ENCODE data around the gene SYK. TPM values are rescaled to one million over a fixed set of nuclear protein-coding genes. Genes with fewer than 3 reads are reported as not detected.
A peak's percentile ranks its signal among the peaks of the same experiment; 100 is the strongest.

Gene SYK
- total and polyA plus RNA-seq, 7 experiments from 2014 or later: 0.26 to 71.6 (median 2.1) TPM

GRCh38 chr9:90909225-90909624 lies 107.6 kb downstream of the SYK start:
- Mint-ChIP-seq H3K36me3 (no peaks in the 10 kb centered on the region), H3K27ac (no peak overlapping the region), H3K4me3 (no peak overlapping the region), H3K9me3 (no peaks in the 10 kb centered on the region), H3K4me1 (peaks cover 0 to 2% (median 0%) of the 10 kb centered on the region in 7 donors), H3K27me3 (peaks cover 0 to 3% (median 0%) of the 10 kb centered on the region in 5 donors)
- Histone ChIP-seq H3K36me3 (ENCODE audit: control insufficient read depth in 2 of 3, insufficient read depth in 3 of 3, low read length in 3 of 3) (no peaks in the 10 kb centered on the region), H3K9me3 (ENCODE audit: control insufficient read depth in 2 of 3, low read length in 3 of 3) (no peaks in the 10 kb centered on the region), H3K27me3 (ENCODE audit: control insufficient read depth in 2 of 2, insufficient read depth in 2 of 2, low read length in 2 of 2) (no peaks in the 10 kb centered on the region), H3K4me3 (ENCODE audit: low read length) (no peak overlapping the region), H3K4me1 (ENCODE audit: control insufficient read depth in 2 of 2, insufficient read depth in 2 of 2, low read length in 2 of 2) (no peaks in the 10 kb centered on the region), H3K27ac (ENCODE audit: low read depth, low read length) (no peak overlapping the region)
- ATAC-seq: no peak
- CTCF ChIA-PET: interaction anchor here (4.3 kb wide), 1 partner anchor 517 kb away, joined by 17 read pairs; no protein-coding TSS in a partner anchor
- POLR2A ChIA-PET: no interaction called here
- no peak for DNase-seq
- intact Hi-C loops (cut with micrococcal nuclease): no loop called here

DNA sequence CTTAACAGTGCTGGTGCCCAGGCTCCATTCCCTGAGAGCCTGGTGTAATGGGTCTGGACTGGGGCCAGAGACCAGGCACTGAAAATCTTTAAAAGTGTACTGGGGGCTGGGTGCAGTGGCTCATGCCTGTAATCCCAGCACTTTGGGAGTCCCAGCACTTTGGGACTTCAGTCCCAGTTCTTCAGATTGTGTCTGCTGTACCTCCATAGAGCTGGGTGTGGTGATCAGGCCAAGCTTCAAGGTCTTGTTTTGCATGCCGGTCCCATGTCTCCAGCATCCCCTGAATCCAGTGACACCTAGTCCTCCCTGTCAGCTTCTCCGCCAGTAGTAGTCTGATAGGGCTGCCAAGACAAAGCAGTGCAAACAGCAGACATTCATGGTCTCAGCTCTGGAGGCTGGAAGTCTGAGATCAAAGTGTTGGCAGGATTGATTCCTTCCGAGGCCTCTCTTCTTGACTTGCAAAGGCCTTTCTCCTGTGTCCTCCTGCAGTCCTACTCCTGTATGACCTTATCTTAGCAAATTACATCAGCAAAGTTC lies 108.2 kb downstream of the SYK start:
- Mint-ChIP-seq H3K9me3 (no peaks in the 10 kb centered on the region), H3K36me3 (no peaks in the 10 kb centered on the region), H3K27ac (no peak overlapping the region), H3K4me3 (no peak overlapping the region), H3K4me1 (peaks cover 0 to 2% (median 0%) of the 10 kb centered on the region in 7 donors), H3K27me3 (peaks cover 0 to 3% (median 0%) of the 10 kb centered on the region in 5 donors)
- no peak overlapping the region for H3K4me3 ChIP-seq (ENCODE audit: low read length)
- no peaks in the 10 kb centered on the region for H3K9me3 ChIP-seq (ENCODE audit: control insufficient read depth in 2 of 3, low read length in 3 of 3)
- H3K36me3 ChIP-seq (ENCODE audit: control insufficient read depth in 2 of 3, insufficient read depth in 3 of 3, low read length in 3 of 3): no peaks in the 10 kb centered on the region
- DNase-seq (no peak), ATAC-seq (no peak)
- H3K27ac ChIP-seq (ENCODE audit: low read depth, low read length): no peak overlapping the region
- POLR2A ChIA-PET: no interaction called here
- no peaks in the 10 kb centered on the region for H3K27me3 ChIP-seq (ENCODE audit: control insufficient read depth in 2 of 2, insufficient read depth in 2 of 2, low read length in 2 of 2)
- intact Hi-C loops (cut with micrococcal nuclease): loop anchor here (10.0 kb wide), 3 partner anchors 125 to 1035 kb away; no protein-coding TSS in a partner anchor
- H3K4me1 ChIP-seq (ENCODE audit: control insufficient read depth in 2 of 2, insufficient read depth in 2 of 2, low read length in 2 of 2): no peaks in the 10 kb centered on the region
- CTCF ChIA-PET: interaction anchor here (4.3 kb wide), 1 partner anchor 517 kb away, joined by 17 read pairs; no protein-coding TSS in a partner anchor

GRCh38 chr9:90914196-90914595 lies 112.6 kb downstream of the SYK start:
- Mint-ChIP-seq H3K36me3 (no peaks in the 10 kb centered on the region), H3K27ac (no peak overlapping the region), H3K4me3 (no peak overlapping the region), H3K9me3 (no peaks in the 10 kb centered on the region), H3K4me1 (peaks cover 0 to 2% (median 0%) of the 10 kb centered on the region in 7 donors), H3K27me3 (no peaks in the 10 kb centered on the region)
- Histone ChIP-seq H3K4me1 (ENCODE audit: control insufficient read depth in 2 of 2, insufficient read depth in 2 of 2, low read length in 2 of 2) (no peaks in the 10 kb centered on the region), H3K4me3 (ENCODE audit: low read length) (no peak overlapping the region), H3K9me3 (ENCODE audit: control insufficient read depth in 2 of 3, low read length in 3 of 3) (no peaks in the 10 kb centered on the region), H3K27ac (ENCODE audit: low read depth, low read length) (no peak overlapping the region), H3K27me3 (ENCODE audit: control insufficient read depth in 2 of 2, insufficient read depth in 2 of 2, low read length in 2 of 2) (no peaks in the 10 kb centered on the region), H3K36me3 (ENCODE audit: control insufficient read depth in 2 of 3, insufficient read depth in 3 of 3, low read length in 3 of 3) (no peaks in the 10 kb centered on the region)
- intact Hi-C loops (cut with micrococcal nuclease): loop anchor here (10.0 kb wide), 3 partner anchors 121 to 1031 kb away; no protein-coding TSS in a partner anchor
- POLR2A ChIA-PET: no interaction called here
- DNase-seq (no peak), ATAC-seq (no peak)
- CTCF ChIA-PET: interaction anchor here (1.0 to 4.2 kb wide), 8 partner anchors 16 to 1063 kb away, joined by 3 to 73 read pairs (median 5); no protein-coding TSS in a partner anchor

- ChIA-PET CTCF (interaction anchor here (0.6 to 4.2 kb wide), 14 partner anchors 9 to 1155 kb away, joined by 3 to 73 read pairs (median 4); no protein-coding TSS in a partner anchor), POLR2A (no interaction called here)
- H3K27me3 Mint-ChIP-seq: no peaks in the 10 kb centered on the region
- Histone ChIP-seq H3K36me3 (ENCODE audit: control insufficient read depth in 2 of 3, insufficient read depth in 3 of 3, low read length in 3 of 3) (no peaks in the 10 kb centered on the region), H3K27me3 (ENCODE audit: control insufficient read depth in 2 of 2, insufficient read depth in 2 of 2, low read length in 2 of 2) (no peaks in the 10 kb centered on the region), H3K27ac (ENCODE audit: low read depth, low read length) (no peak overlapping the region), H3K4me3 (ENCODE audit: low read length) (no peak overlapping the region), H3K4me1 (ENCODE audit: control insufficient read depth in 2 of 2, insufficient read depth in 2 of 2, low read length in 2 of 2) (no peaks in the 10 kb centered on the region), H3K9me3 (ENCODE audit: control insufficient read depth in 2 of 3, low read length in 3 of 3) (no peaks in the 10 kb centered on the region)
- peaks cover 0 to 2% (median 0%) of the 10 kb centered on the region in 7 donors for H3K4me1 Mint-ChIP-seq
- no peaks in the 10 kb centered on the region for H3K9me3 Mint-ChIP-seq
- ATAC-seq: peak; percentile 90
- no peaks in the 10 kb centered on the region for H3K36me3 Mint-ChIP-seq
- peak; percentile 37 to 71 (median 61) for DNase-seq
- intact Hi-C loops (cut with micrococcal nuclease): loop anchor here (1.0 to 10.0 kb wide), 11 partner anchors 120 to 1030 kb away; no protein-coding TSS in a partner anchor
- H3K4me3 Mint-ChIP-seq: no peak overlapping the region
- peak overlapping the region in 1 of 9 donors; percentile 60 for H3K27ac Mint-ChIP-seq
Measured at GRCh38 chr9:90914868-90915483, 113.4 kb downstream of the SYK start.

DNA sequence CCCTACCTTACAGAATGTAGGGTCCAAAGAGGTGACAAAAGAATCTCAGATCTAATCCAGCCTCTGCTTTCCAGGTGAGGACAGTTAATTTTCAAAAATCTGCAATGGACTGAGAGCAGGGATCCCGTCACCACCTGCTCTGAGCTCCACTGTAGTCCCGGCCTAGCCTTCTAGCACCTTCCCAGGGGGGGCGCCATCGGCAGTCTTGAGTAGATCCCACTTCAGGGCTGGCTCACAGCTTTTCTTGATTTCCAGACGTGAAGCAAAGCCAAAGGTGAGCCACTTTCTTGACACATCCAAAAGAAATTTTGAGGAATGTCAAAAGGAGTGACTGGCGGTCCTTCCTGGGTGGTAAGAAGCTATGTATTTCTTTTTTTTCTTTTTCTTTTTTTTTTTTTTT lies 114.1 kb downstream of the SYK start:
- no peak for DNase-seq
- POLR2A ChIA-PET: no interaction called here

GRCh38 chr9:90916147-90916734 lies 114.6 kb downstream of the SYK start:
- Mint-ChIP-seq H3K4me3 (no peak overlapping the region), H3K27ac (no peak overlapping the region), H3K27me3 (no peaks in the 10 kb centered on the region), H3K36me3 (no peaks in the 10 kb centered on the region), H3K9me3 (no peaks in the 10 kb centered on the region), H3K4me1 (peaks cover 0 to 2% (median 0%) of the 10 kb centered on the region in 7 donors)
- ATAC-seq: no peak
- DNase-seq: no peak
- CTCF ChIA-PET: interaction anchor here (0.7 to 4.2 kb wide), 5 partner anchors 18 to 811 kb away, joined by 3 to 73 read pairs (median 7); no protein-coding TSS in a partner anchor
- POLR2A ChIA-PET: no interaction called here
- Histone ChIP-seq H3K36me3 (ENCODE audit: control insufficient read depth in 2 of 3, insufficient read depth in 3 of 3, low read length in 3 of 3) (no peaks in the 10 kb centered on the region), H3K27me3 (ENCODE audit: control insufficient read depth in 2 of 2, insufficient read depth in 2 of 2, low read length in 2 of 2) (no peaks in the 10 kb centered on the region), H3K9me3 (ENCODE audit: control insufficient read depth in 2 of 3, low read length in 3 of 3) (no peaks in the 10 kb centered on the region), H3K4me3 (ENCODE audit: low read length) (no peak overlapping the region), H3K4me1 (ENCODE audit: control insufficient read depth in 2 of 2, insufficient read depth in 2 of 2, low read length in 2 of 2) (no peaks in the 10 kb centered on the region), H3K27ac (ENCODE audit: low read depth, low read length) (no peak overlapping the region)
- intact Hi-C loops (cut with micrococcal nuclease): loop anchor here (5.0 to 10.0 kb wide), 5 partner anchors 119 to 1029 kb away; no protein-coding TSS in a partner anchor

More for the DNA sequence above, 114.1 kb downstream of the SYK start:
- CTCF ChIA-PET: interaction anchor here (0.8 to 4.2 kb wide), 10 partner anchors 10 to 1061 kb away, joined by 3 to 73 read pairs (median 5); no protein-coding TSS in a partner anchor
- no peak overlapping the region for H3K4me3 Mint-ChIP-seq
- no peaks in the 10 kb centered on the region for H3K36me3 Mint-ChIP-seq
- no peak overlapping the region for H3K27ac Mint-ChIP-seq
- intact Hi-C loops (cut with micrococcal nuclease): loop anchor here (1.0 to 10.0 kb wide), 11 partner anchors 119 to 1029 kb away; no protein-coding TSS in a partner anchor
- Histone ChIP-seq H3K4me1 (ENCODE audit: control insufficient read depth in 2 of 2, insufficient read depth in 2 of 2, low read length in 2 of 2) (no peaks in the 10 kb centered on the region), H3K9me3 (ENCODE audit: control insufficient read depth in 2 of 3, low read length in 3 of 3) (no peaks in the 10 kb centered on the region), H3K27me3 (ENCODE audit: control insufficient read depth in 2 of 2, insufficient read depth in 2 of 2, low read length in 2 of 2) (no peaks in the 10 kb centered on the region), H3K27ac (ENCODE audit: low read depth, low read length) (no peak overlapping the region), H3K4me3 (ENCODE audit: low read length) (no peak overlapping the region), H3K36me3 (ENCODE audit: control insufficient read depth in 2 of 3, insufficient read depth in 3 of 3, low read length in 3 of 3) (no peaks in the 10 kb centered on the region)
- no peak for ATAC-seq
- H3K4me1 Mint-ChIP-seq: peaks cover 0 to 2% (median 0%) of the 10 kb centered on the region in 7 donors
- H3K27me3 Mint-ChIP-seq: no peaks in the 10 kb centered on the region
- no peaks in the 10 kb centered on the region for H3K9me3 Mint-ChIP-seq

Measured in naive thymus-derived CD4-positive, alpha-beta T cell (primary cell).